ENCODE measurements around the gene CLEC17A.
"Not testable (repeated sequence)": the region's sequence is repeated elsewhere in the genome, so short reads cannot be mapped to it uniquely, and the experiment has no call there.

GRCh38 chr19:14612242-14612641 is 29.4 kb downstream of the CLEC17A start:
- TF ChIP-seq ZNF274 (IDR thresholded peaks at IDR 0.05; ENCODE audit: low read depth, low read length); YY1 (IDR thresholded peaks at IDR 0.05; ENCODE audit: insufficient read depth, insufficient read length); SUZ12 (IDR thresholded peaks at IDR 0.05; ENCODE audit: extremely low read depth, insufficient read depth, insufficient read length): not testable (repeated sequence)
